ENCODE data around the gene PSMD8.

PSMD8 gene

GRCh38 chr19:38412961-38413360 is 38.6 kb downstream of the PSMD8 start:
- ChIA-PET POLR2A (interaction anchor here (1.0 kb wide), 1 partner anchor 206 kb away, joined by 3 read pairs; the partner anchor contains the start of gene EIF3K), CTCF (interaction anchor here (3.7 kb wide), 1 partner anchor 10 kb away, joined by 27 read pairs; the partner anchor contains the start of gene FAM98C)
- DNase-seq (ENCODE audit: low read depth, low spot score): no peak

GRCh38 chr19:38413416-38413815 is 39.0 kb downstream of the PSMD8 start:
- no peak for TF ChIP-seq CTCF (IDR thresholded peaks at IDR 0.05; ENCODE audit: insufficient read depth, low read length, missing control alignments)
- H3K4me3 ChIP-seq (ENCODE audit: low read depth, low read length): no peak overlapping the region
- ChIA-PET CTCF (interaction anchor here (3.7 kb wide), 1 partner anchor 10 kb away, joined by 27 read pairs; the partner anchor contains the start of gene FAM98C), POLR2A (no interaction called here)
- no peak for DNase-seq (ENCODE audit: low read depth, low spot score)

More at GRCh38 chr19:38412961-38413360, 38.6 kb downstream of the PSMD8 start:
- H3K4me3 ChIP-seq (ENCODE audit: low read depth, low read length): no peak overlapping the region
- TF ChIP-seq CTCF (IDR thresholded peaks at IDR 0.05; ENCODE audit: insufficient read depth, low read length, missing control alignments): no peak

GRCh38 chr19:38417146-38417543 is 42.8 kb downstream of the PSMD8 start:
- ChIA-PET CTCF (interaction anchor here (1.5 kb wide), 1 partner anchor 14 kb away, joined by 7 read pairs; the partner anchor contains the start of gene FAM98C), POLR2A (no interaction called here)
- TF ChIP-seq CTCF (IDR thresholded peaks at IDR 0.05; ENCODE audit: insufficient read depth, low read length, missing control alignments): no peak

GRCh38 chr19:38417544-38418506 is 43.5 kb downstream of the PSMD8 start:
- TF ChIP-seq CTCF (IDR thresholded peaks at IDR 0.05; ENCODE audit: insufficient read depth, low read length, missing control alignments): no peak
- no peak for DNase-seq (ENCODE audit: low read depth, low spot score)
- POLR2A ChIA-PET: no interaction called here
- H3K4me3 ChIP-seq (ENCODE audit: low read depth, low read length): no peak overlapping the region; the same call in 1 of the 2 replicates
- CTCF ChIA-PET: interaction anchor here (1.5 kb wide), 1 partner anchor 14 kb away, joined by 7 read pairs; the partner anchor contains the start of gene FAM98C

More at GRCh38 chr19:38417146-38417543, 42.8 kb downstream of the PSMD8 start:
- H3K4me3 ChIP-seq (ENCODE audit: low read depth, low read length): no peak overlapping the region
- no peak for DNase-seq (ENCODE audit: low read depth, low spot score)

- ChIA-PET POLR2A (no interaction called here), CTCF (interaction anchor here (1.2 to 1.3 kb wide), 2 partner anchors 18 to 124 kb away, joined by 3 to 4 read pairs; partner anchors contain the start of gene FAM98C)
- TF ChIP-seq CTCF (IDR thresholded peaks at IDR 0.05; ENCODE audit: insufficient read depth, low read length, missing control alignments): no peak
- no peak for DNase-seq (ENCODE audit: low read depth, low spot score)
- no peak overlapping the region for H3K4me3 ChIP-seq (ENCODE audit: low read depth, low read length)
Observed at GRCh38 chr19:38420935-38421334, 46.6 kb downstream of the PSMD8 start.

GRCh38 chr19:38421856-38422255 is 47.5 kb downstream of the PSMD8 start:
- POLR2A ChIA-PET: no interaction called here
- TF ChIP-seq CTCF (IDR thresholded peaks at IDR 0.05; ENCODE audit: insufficient read depth, low read length, missing control alignments): no peak
- H3K4me3 ChIP-seq (ENCODE audit: low read depth, low read length): no peak overlapping the region
- no peak for DNase-seq (ENCODE audit: low read depth, low spot score)
- CTCF ChIA-PET: interaction anchor here (1.2 kb wide), 1 partner anchor 213 kb away, joined by 3 read pairs; no protein-coding TSS in a partner anchor
